ENCODE measurements around the gene PRR12.

DNA sequence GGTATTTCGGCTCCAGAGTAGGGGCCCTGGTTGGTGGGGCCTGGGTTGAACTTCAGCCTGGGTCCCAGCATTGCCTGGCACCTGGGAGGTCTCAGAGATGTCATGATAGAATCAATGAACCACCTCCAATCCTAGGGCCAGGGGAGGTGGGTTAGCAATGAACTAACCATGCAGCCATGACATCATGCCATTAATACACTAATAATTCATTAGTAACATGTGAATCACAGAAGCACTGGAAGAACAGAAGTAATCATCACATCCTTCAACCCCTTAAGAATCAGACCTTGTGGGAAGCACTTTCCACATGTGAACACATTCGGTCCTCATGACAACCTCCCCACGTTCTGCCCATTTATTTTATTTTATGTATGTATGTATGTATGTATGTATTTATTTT, 17.6 kb upstream of the PRR12 start:
- TF ChIP-seq JUND (IDR thresholded peaks at IDR 0.05): no peak
- TF ChIP-seq, protein P1, sequence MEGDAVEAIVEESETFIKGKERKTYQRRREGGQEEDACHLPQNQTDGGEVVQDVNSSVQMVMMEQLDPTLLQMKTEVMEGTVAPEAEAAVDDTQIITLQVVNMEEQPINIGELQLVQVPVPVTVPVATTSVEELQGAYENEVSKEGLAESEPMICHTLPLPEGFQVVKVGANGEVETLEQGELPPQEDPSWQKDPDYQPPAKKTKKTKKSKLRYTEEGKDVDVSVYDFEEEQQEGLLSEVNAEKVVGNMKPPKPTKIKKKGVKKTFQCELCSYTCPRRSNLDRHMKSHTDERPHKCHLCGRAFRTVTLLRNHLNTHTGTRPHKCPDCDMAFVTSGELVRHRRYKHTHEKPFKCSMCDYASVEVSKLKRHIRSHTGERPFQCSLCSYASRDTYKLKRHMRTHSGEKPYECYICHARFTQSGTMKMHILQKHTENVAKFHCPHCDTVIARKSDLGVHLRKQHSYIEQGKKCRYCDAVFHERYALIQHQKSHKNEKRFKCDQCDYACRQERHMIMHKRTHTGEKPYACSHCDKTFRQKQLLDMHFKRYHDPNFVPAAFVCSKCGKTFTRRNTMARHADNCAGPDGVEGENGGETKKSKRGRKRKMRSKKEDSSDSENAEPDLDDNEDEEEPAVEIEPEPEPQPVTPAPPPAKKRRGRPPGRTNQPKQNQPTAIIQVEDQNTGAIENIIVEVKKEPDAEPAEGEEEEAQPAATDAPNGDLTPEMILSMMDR (IDR thresholded peaks at IDR 0.05; ENCODE audit: low read depth, low read length, missing input control): no peak
- TF ChIP-seq YY1 (IDR thresholded peaks at IDR 0.05): no peak
- no peak for TF ChIP-seq TAF1 (conservative IDR thresholded peaks at IDR 0.05)
- TF ChIP-seq, protein P2, sequence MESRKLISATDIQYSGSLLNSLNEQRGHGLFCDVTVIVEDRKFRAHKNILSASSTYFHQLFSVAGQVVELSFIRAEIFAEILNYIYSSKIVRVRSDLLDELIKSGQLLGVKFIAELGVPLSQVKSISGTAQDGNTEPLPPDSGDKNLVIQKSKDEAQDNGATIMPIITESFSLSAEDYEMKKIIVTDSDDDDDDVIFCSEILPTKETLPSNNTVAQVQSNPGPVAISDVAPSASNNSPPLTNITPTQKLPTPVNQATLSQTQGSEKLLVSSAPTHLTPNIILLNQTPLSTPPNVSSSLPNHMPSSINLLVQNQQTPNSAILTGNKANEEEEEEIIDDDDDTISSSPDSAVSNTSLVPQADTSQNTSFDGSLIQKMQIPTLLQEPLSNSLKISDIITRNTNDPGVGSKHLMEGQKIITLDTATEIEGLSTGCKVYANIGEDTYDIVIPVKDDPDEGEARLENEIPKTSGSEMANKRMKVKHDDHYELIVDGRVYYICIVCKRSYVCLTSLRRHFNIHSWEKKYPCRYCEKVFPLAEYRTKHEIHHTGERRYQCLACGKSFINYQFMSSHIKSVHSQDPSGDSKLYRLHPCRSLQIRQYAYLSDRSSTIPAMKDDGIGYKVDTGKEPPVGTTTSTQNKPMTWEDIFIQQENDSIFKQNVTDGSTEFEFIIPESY (IDR thresholded peaks at IDR 0.05): no peak
- no peak for TF ChIP-seq SP1 (IDR thresholded peaks at IDR 0.05)
- TF ChIP-seq, protein P3, sequence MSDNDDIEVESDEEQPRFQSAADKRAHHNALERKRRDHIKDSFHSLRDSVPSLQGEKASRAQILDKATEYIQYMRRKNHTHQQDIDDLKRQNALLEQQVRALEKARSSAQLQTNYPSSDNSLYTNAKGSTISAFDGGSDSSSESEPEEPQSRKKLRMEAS (IDR thresholded peaks at IDR 0.05): no peak
- no peak for TF ChIP-seq HNF4G (IDR thresholded peaks at IDR 0.05)
- TF ChIP-seq RAD21 (IDR thresholded peaks at IDR 0.05): no peak
- TF ChIP-seq, protein P4, sequence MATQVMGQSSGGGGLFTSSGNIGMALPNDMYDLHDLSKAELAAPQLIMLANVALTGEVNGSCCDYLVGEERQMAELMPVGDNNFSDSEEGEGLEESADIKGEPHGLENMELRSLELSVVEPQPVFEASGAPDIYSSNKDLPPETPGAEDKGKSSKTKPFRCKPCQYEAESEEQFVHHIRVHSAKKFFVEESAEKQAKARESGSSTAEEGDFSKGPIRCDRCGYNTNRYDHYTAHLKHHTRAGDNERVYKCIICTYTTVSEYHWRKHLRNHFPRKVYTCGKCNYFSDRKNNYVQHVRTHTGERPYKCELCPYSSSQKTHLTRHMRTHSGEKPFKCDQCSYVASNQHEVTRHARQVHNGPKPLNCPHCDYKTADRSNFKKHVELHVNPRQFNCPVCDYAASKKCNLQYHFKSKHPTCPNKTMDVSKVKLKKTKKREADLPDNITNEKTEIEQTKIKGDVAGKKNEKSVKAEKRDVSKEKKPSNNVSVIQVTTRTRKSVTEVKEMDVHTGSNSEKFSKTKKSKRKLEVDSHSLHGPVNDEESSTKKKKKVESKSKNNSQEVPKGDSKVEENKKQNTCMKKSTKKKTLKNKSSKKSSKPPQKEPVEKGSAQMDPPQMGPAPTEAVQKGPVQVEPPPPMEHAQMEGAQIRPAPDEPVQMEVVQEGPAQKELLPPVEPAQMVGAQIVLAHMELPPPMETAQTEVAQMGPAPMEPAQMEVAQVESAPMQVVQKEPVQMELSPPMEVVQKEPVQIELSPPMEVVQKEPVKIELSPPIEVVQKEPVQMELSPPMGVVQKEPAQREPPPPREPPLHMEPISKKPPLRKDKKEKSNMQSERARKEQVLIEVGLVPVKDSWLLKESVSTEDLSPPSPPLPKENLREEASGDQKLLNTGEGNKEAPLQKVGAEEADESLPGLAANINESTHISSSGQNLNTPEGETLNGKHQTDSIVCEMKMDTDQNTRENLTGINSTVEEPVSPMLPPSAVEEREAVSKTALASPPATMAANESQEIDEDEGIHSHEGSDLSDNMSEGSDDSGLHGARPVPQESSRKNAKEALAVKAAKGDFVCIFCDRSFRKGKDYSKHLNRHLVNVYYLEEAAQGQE (IDR thresholded peaks at IDR 0.05): no peak
- no peak for TF ChIP-seq EGR1 (IDR thresholded peaks at IDR 0.05; ENCODE audit: low read depth in 2 of 2)
- no peak for TF ChIP-seq GABPA (IDR thresholded peaks at IDR 0.05 in 1 of 2, conservative IDR thresholded peaks at IDR 0.05 in 1 of 2)

Data from liver (tissue), 3 donors.